ENCODE data around the gene ANAPC5.
A peak's percentile ranks its signal among the peaks of the same experiment; 100 is the strongest.
"Not testable (repeated sequence)": the region's sequence is repeated elsewhere in the genome, so short reads cannot be mapped to it uniquely, and the experiment has no call there.

ANAPC5 gene

GRCh38 chr12:121283841-121284240 is 68.4 kb downstream of the ANAPC5 start:
- no peak for DNase-seq

- DNase-seq, result no peak
Measured at GRCh38 chr12:121283388-121283787, 68.8 kb downstream of the ANAPC5 start.

GRCh38 chr12:121282910-121283309 is 69.3 kb downstream of the ANAPC5 start:
- not testable (repeated sequence) for DNase-seq

- DNase-seq, result no peak
Measured at GRCh38 chr12:121282072-121282742, 70.0 kb downstream of the ANAPC5 start.

GRCh38 chr12:121281116-121281515 is 71.1 kb downstream of the ANAPC5 start:
- not testable (repeated sequence) for DNase-seq

- not testable (repeated sequence) for DNase-seq
Measured at GRCh38 chr12:121280531-121280930, 71.7 kb downstream of the ANAPC5 start.

- peak; percentile 19 for DNase-seq
Measured at GRCh38 chr12:121279507-121279915, 72.7 kb downstream of the ANAPC5 start.

GRCh38 chr12:121279071-121279375 is 73.2 kb downstream of the ANAPC5 start:
- peak; percentile 72 for DNase-seq

GRCh38 chr12:121278169-121279070 is 73.8 kb downstream of the ANAPC5 start:
- no peak for DNase-seq

GRCh38 chr12:121277374-121277759 is 74.8 kb downstream of the ANAPC5 start:
- no peak for DNase-seq

GRCh38 chr12:121274036-121274763 is 78.0 kb downstream of the ANAPC5 start:
- DNase-seq, result no peak

GRCh38 chr12:121273364-121273896 is 78.8 kb downstream of the ANAPC5 start:
- DNase-seq, result no peak

GRCh38 chr12:121267822-121268221 is 84.4 kb downstream of the ANAPC5 start:
- no peak for DNase-seq

GRCh38 chr12:121264951-121265515 is 87.2 kb downstream of the ANAPC5 start:
- DNase-seq, result no peak

GRCh38 chr12:121264135-121264534 is 88.1 kb downstream of the ANAPC5 start:
- DNase-seq, result no peak

GRCh38 chr12:121263206-121263935 is 88.8 kb downstream of the ANAPC5 start:
- no peak for DNase-seq

GRCh38 chr12:121261398-121261797 is 90.8 kb downstream of the ANAPC5 start:
- no peak for DNase-seq

- DNase-seq, result no peak
Measured at GRCh38 chr12:121260091-121260490, 92.1 kb downstream of the ANAPC5 start.

- no peak for DNase-seq
Measured at GRCh38 chr12:121259074-121259473, 93.1 kb downstream of the ANAPC5 start.

All from EL (cell line).